SHP77 treated with DMSO at 0.1 percent for 48 hours (cell line): Measurements from ENCODE around the gene KRTAP4-8.
"Not testable (repeated sequence)": the region's sequence is repeated elsewhere in the genome, so short reads cannot be mapped to it uniquely, and the experiment has no call there.

Experiments
- DNase-seq: peaks from one replicate; lab custom pipeline; 2025; lab: John Stamatoyannopoulos, UW

The KRTAP4-8 gene

DNA sequence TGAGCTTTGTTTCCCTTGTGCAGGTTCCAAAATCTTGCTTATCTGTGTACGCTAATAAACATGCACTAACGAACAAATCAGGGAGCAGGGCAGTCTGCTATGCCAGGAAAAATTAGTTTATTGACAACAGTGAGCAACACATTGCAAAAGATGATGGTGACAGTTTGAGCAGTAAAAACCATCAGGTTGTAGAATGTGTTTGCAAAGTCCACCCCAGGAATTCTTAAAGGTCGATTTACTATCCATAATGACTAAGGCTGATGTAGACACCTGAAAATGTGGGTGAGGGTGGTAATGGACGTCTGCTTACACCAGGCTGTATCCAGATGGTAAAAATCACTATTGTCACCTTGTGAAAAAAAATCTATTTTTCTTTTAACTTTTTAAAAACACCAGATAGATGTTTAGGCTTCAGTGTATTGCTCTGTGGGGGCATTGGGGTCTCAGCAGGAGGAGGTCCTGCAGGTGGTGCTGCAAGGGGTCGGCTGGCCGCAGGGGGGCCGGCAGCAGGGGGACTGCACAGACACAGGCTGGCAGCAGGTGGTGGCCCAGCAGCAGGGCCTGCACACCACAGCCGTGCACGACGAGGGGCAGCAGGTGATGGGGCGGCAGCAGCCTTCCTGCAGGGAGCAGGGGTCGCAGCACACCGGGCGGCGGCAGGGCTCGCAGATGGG, 32.8 kb downstream of the KRTAP4-8 start:
- not testable (repeated sequence) for DNase-seq

DNA sequence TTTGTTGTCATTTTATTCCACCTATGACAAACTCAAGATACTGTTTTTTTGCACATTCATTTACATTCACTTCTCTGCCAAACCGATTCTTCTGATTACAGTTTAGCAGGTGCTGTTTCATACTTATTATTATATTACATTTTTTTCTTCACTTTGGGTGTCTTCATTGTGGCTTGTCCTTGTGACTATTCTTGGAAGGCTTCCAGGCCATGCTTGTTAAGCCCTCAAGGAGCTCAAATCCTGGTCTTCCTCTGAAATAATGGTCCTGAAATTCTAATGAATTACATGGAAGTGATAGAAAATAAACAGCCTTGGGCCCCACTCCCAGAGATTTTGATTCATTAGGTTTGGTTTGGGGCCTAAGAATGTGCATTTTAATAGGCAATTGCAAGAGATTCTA, 33.6 kb downstream of the KRTAP4-8 start:
- DNase-seq: no peak

DNA sequence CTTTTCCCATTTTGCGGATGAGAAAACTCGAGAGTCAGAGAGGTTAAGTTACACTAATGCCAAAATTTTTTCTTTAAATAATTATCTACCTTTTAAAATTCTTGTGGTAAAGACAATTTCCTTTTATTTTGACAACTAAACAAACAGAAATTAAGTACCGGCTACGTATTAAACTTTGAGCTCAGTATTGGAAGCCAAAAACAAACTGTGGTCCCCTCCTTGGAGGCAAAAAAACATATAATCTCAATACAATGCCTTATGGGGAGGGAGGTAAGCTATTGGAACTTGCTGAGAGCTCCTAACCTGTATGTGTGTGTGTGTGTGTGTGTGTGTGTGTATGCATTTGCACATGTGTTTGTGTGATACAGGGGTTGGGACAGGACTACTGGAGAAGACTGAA, 34.5 kb downstream of the KRTAP4-8 start:
- no peak for DNase-seq

DNA sequence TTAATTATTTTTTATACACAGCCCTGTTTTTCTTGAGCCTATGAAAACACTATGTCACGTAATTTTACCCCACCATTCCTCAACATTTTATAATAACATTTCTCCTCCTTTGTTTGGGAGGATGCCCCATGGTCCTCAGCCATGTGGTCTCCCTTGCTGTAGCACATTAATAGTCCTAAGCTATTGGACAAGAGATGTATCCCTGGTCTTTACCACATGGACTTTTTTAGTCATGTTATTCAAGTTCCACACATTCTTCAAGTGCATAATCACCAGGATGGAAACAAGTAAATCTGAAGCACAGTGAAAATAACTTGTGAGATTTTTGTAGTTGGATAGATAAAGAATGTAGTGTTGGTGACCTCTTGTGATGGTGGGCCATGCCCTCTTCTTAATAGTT, 36.0 kb downstream of the KRTAP4-8 start:
- DNase-seq: no peak

DNA sequence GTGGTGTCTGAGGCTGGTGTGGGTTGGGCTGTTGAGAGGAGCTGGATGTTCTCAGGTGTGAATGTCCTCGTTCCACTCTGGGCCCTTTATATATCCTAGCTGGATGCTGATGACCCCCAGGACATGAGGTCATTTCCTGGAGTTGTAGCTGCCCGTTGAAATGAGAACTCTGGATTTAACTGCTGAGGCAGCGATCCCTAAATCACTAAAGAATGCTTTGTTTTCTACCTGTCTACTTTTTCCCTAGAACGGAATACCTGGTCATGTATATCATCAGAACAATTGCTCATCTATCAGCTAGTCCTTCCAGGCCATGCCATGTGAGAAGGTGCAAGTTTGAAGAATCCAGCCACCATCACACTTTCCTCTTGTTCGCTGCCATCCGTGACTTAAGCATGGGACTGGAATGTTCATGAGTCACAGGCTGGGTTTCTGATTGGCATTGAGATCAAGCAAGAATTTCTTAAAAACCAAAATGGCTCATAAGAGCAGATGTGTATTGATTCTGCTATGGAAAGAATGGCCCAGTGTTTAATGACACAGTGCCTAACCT, 37.8 kb downstream of the KRTAP4-8 start, which contains the start of gene KRTAP2-3:
KRTAP2-3 (minus strand) TSS at position 63 of the 553 bp plus-strand sequence. CDS start 64 bp downstream, outside the sequence.
- DNase-seq: no peak

DNA sequence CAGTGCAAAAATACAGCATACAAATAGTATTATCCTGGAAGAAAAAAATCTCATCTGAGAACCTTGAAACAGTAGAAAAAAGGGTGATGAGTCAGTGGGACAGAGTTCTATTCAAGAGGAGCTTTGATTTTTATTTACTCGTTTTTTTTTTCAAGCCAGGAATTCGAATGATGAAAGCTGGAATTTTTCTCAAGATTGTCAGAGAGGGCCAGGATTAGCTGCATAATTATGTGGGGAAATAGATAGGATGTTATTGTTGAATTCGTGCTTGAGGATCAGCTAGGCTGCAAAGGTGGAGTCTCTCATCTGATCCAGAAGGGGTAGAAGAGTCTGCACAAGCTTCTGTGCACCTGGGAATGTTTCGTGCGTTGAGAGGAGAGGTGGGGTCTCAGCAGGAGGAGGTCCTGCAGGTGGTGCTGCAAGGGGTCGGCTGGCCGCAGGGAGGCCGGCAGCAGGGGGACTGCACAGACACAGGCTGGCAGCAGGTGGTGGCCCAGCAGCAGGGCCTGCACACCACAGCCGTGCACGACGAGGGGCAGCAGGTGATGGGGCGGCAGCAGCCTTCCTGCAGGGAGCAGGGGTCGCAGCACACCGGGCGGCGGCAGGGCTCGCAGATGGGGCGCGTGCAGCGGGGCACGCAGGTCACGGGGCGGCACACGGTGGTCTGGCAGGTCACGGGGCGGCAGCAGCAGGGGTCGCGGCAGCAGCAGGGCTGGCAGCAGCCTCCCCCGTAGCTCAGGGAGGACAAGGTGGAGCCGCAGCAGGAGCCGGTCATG, 38.5 kb downstream of the KRTAP4-8 start:
- DNase-seq: not testable (repeated sequence)

DNA sequence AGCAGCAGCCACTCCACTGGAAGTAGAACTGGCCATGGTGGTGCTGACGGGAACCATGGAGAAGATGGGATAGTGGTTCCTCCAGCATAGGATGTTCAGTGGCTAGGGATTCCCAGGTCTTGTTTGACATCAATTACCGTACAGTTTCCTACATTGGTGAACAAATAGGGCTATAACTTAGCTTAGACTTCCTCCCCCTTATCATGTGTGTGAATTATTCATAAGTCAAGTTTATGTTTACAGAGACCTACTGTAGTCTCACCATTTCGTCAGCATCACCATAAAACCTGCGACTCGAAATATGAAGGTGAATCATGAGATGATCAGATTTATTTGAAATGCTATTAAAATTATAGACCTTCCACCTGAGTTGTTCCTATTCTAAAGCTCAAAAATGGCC, 39.2 kb downstream of the KRTAP4-8 start:
- DNase-seq: no peak

DNA sequence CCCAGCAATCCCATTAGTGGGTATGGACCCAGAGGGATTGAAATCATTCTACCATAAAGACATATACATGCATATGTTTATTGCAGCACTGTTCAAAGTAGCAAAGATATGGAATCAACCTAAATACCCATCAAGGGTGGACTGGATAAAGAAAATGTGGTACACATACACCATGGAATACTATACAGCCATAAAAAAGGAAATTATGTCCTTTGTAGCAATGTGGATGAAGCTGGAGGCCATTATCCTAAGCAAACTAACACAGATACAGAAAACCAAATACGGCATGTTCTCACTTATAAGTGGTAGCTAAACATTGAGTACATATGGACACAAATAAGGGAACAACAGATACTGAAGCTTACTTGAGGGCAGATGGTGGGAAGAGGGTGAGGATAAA, 40.4 kb downstream of the KRTAP4-8 start:
- DNase-seq: no peak

DNA sequence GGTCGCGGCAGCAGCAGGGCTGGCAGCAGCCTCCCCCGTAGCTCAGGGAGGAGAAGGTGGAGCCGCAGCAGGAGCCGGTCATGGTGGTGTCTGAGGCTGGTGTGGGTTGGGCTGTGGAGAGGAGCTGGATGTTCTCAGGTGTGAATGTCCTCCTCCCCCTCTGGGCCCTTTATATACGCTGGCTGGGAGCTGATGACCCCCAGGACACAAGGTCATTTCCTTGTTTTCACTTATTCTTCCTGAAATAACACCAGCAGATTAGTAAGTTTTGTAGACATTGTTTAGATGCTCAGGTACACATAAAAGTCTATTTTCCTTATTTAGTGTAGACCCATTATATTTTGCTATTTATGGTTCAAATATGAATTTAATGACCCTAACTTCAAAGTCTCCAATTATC, 42.8 kb downstream of the KRTAP4-8 start, which contains the start of gene KRTAP2-2:
KRTAP2-2 (minus strand) TSS at position 101 of the 400 bp plus-strand sequence; CDS start at position 82, 19 bp downstream.
- not testable (repeated sequence) for DNase-seq

DNA sequence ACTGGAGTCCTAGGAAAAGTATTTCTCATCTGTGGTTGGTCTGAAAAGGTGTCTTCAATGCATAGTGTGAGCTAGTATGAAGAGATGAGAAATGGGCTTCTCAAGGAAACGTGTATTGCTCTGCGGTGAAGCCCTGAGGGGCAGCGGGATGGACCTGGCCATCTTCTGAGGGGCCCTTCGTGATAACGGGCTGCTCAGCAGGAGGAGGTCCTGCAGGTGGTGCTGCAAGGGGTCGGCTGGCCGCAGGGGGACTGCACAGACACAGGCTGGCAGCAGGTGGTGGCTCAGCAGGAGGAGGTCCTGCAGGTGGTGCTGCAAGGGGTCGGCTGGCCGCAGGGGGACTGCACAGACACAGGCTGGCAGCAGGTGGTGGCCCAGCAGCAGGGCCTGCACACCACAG, 43.4 kb downstream of the KRTAP4-8 start:
- DNase-seq: not testable (repeated sequence)

DNA sequence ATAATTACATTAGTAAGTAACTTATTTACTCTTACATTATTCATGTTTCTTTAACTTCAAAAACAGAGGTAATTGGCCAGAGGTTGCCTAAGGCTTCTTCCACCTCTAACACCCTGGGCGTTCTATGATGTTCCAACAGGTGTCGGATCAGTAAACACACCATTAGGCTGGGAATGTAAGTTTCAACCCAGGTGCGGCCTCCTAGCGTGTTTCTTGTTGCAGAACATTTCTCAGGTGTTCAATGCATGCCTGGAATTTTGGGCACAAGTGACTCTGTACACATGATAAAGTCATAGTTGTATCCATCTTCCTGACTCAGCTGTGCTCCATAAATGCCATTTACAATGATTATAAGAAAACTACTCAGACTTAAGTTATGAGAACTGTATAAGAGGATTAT, 43.9 kb downstream of the KRTAP4-8 start:
- DNase-seq: no peak

DNA sequence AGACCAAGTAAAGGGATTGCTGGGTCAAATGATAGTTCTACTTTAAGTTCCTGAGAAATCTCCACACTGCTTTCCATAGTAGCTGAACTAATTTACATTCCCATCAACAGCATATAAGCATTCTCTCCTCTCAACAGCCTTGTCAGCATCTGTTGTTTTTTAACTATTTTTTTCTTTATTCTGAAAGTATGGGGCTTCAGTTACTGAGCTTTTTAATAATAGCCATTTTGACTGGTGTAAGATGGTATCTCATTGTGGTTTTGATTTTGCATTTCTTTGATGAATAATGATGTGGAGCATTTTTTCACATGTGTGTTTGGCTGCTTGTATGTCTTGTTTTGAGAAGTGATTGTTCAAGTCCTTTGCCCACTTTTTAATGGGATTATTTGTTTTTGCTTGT, 45.4 kb downstream of the KRTAP4-8 start:
- no peak for DNase-seq

DNA sequence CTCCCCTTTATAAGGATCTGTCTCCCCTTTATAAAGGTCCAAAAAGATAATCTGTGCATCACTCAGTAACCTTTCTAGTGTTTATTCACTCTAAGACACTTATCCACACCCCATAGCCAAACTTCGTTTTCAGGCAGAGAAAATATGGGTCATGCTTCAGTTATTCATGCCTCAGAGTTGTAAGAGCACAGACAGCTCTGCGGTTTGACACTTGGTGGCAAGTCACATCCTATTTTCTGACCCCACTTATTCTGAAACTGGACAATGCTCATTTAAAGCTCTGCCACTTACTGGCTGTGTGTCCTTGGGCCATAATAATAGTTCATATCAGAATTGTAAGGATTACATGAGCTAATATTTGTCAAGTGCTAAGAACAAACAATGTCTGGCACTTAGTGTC, 48.8 kb downstream of the KRTAP4-8 start:
- DNase-seq: no peak

DNA sequence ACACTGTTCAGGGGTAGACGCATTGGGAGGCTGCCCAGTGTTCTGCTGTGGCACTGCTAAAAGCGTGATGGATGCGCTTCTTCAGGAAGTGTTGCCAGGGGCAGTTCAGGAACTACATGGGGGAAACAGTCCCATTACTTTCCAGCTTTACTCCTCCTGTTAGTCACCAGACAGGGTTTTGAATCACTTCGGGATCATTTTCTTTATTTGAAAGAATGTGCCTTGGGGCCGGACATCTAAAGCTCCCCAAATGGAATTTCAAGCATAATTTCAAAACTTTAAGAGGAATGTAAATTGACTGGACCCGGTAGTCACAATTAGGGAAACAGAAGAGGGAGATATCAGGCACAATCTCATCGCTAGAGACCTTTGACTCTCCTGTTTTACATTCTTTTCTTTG, 49.5 kb downstream of the KRTAP4-8 start:
- DNase-seq: no peak
